Right hindlimb (tissue), 1 donor: ENCODE measurements around the gene CCL27.

ENCODE experiments used
- DNase-seq: peaks from one replicate; pipeline ENCODE4 v3.0.0-alpha.2; 2018

Gene CCL27

DNA sequence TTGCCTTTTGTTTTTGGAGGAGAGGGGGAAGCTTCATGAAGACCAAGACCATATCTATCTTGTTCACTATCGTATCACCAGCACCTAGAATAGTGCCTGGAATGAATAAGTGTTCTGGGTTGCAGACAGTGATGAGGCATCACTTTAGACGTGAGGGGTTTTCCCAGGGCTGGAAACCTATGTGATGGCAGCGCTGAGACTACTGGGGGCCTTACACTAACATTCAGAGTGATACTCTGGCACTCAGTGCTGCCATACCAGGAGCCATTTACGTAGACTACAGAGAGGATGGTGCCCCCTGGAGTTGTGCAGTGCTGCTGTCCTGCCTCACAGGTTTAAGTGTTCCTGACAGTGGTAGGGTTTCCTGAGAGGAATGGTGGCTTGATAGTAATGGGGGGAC is 21.7 kb upstream of the CCL27 start:
- no peak for DNase-seq

DNA sequence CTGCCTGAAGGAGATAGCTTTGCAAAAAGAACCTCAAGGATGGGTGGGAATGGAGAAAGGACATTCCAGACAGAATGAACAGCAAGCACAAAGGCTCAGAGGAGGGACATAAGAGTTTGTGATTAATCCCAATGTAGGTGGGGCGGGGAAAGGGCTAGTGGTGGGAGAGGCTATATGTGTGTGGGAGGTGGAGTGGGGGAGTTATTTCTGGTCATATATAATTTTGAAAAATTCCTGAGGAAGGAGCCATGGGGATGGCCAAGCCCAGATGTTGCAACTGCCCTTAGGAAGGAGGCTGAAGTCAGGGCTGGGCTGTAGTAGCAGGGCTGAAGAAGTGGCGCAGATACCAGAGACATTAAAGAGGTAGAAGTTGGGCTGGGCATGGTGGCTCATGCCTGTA is 13.4 kb upstream of the CCL27 start:
- no peak for DNase-seq

DNA sequence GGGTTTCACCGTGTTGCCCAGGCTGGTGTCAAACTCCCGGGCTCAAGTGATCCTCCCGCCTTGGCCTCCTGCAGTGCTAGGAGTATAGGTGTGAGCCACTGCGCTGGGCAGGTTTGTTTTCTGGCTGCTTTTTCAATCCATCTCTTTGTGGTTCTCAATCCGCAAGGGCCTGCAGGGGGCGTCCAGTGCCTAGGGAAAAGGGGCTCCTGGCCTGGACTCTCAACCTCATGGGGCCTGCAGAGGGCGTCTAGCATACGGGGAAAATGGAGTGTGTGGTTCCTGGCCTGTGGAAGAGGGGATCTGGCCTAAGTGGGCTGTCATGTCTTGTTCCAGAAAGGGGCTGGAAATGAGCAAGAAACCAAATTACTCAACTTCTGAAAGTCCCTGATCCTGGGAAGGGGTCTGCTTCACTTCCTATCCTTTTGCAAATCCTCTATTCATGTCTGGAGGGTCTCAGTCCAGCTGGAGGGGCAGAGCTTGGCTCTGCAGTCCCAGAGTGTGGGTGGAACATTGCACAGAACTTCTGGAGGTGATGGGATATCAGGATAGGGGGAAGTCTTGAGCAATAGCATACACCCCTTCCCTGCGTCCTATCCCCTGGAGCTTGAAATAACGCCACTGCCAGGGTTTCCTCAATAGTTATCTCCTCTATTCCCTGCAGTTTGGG is 12.7 kb upstream of the CCL27 start:
- peak; percentile 64 for DNase-seq

DNA sequence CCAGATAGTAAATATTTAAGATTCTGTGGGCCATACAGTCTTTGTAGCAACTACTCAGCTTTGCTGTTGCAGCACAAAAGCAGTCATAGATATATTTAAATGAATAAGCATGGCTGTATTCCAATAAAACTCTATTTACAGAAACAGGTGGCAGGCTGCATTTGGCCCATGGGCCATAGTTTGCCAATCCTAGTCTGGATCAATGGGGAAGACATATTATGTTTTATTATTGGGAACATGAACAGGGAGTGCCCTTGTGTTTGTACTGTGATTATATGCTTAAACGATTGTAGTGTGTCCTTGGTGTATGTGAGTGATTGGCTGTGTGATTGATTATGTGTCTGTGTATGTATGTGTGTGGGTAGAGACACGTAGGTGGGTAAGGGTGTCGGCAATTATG is 12.0 kb upstream of the CCL27 start:
- no peak for DNase-seq

DNA sequence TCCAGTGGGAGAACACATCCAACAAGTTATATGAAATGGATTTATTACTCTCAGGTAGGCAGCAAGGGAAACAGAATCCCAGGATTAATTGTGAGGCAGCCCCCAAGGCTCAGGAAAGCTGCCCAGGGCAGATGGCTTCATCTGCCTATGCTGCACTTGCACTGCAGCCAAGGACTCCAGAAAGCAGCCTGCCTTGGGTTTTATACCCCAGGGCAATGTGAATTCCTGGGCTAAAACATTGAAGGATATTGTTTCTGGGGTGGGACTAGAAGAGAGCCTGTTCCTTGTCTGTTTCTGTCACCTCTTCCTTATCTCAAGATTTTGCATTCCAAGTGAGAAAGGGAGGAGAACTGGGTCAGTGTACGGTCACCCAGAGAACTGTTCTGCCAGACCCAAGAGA is 8.8 kb upstream of the CCL27 start:
- DNase-seq = no peak

- no peak for DNase-seq
These were observed 7.5 kb upstream of the CCL27 start for GRCh38 chr9:34669809-34670562.

DNA sequence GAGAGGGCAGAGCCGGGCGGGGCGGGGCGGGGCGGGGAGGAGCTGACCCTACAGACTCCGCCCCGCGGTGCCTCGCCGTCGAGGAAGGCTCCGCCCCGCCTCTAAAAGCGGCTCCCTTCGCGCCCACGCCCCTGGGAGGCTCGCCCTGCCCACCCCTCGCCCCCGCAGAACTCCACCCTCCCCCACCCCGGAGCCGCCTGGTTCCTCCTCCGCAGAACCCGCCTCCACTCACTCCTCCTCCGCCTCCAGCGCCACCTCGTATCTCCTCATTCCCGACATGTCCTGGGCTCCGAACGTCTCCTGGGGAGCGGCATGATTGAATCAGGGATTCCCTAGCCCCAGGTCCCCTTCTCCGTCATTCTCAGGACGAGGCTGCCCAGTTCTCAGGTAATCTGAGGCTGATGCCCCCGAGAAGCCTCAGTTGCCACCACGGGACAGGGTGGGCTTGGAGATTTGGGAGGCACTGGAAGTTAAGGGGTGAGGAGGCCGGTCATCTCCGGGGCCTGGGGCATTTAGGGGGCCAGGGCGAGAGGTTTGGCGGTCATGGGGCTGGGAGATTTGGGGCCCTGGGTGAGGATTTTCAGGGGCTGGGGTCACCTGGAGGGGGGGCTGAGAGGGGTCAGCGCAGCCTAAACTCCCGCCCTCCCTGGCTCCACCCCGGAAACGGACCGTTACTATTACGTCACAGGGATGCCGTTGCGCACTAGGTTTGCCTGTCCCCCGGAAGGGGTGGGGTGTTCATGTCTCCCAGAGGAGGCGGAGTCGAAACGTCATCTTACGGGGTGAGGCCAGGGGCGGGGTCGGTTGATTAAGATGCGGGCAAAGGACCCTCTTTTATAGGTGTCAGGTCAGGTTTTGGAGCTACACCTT is 3.2 kb upstream of the CCL27 start:
- DNase-seq = peak; percentile 96

GRCh38 chr9:34665067-34665380 is 2.6 kb upstream of the CCL27 start:
- no peak for DNase-seq

DNA sequence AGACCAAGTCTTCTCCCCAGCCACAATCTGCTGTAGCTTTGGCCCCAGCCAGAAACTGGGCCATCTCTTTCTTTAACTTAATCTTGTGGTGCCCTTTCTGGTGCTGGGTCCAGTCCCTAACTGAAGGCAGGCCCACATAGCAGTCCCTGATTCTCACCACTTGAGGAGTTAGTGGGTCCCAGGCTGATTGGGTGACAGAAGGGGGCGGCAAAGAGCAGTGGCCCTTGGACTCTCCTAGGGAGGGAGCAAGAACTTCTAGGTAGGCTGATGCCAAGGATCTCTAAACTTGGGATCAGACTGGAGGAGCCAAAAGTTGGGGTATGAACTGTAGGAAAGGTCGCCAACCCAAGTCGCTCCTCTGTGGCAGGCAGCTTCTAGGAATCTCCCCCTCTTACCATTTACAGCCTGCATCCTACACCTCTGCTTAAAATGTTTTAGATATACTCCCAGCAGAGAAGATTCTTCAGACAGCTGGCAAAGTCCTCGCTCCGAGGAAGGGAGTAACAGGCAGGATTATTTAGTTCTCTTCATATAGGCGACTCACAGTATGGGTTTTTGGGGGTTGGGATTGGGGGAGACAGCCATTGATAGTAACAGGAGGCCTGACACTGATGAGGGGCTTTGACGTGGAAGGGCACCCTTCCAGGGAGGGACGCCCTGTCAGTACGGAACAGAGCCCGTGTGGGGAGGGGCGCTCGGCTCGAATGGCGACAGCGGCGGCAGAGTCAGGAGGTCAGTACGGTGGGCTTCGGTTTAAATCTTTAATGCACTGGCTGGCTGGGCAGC is 2.0 kb upstream of the CCL27 start:
- DNase-seq = peak; percentile 71

DNA sequence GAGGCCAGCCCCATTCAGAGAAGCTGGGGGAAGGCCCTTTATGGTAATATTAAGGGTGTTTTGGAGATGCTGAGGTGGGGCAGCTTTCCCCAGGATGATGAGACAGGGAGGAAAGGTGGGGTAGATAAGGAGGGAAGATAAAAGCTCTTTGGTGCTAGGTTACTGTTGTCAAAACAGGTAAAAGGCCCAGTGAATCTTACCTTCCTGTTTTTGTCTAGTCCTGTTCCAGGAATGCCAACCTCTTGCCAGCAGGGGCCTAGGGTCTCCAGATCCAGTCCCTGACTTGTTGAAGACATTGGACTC is 797 bp upstream of the CCL27 start:
- DNase-seq = no peak

GRCh38 chr9:34659592-34660253 is 2.7 kb downstream of the CCL27 start:
- DNase-seq = no peak

DNA sequence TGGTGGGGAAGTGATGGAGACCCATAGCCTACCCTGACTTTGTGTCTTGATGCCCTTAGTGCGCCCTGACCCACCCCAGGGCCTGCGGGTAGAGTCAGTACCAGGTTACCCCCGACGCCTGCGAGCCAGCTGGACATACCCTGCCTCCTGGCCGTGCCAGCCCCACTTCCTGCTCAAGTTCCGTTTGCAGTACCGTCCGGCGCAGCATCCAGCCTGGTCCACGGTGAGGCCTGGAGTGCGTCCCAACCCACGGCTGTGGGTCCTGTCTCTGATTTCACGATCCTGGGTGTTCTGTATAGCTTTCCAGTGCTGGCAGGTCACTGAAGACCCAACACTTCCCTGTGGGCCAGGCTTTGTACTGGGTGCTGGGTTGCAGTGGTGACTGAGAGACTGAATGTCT is 4.0 kb downstream of the CCL27 start:
- no peak for DNase-seq

DNA sequence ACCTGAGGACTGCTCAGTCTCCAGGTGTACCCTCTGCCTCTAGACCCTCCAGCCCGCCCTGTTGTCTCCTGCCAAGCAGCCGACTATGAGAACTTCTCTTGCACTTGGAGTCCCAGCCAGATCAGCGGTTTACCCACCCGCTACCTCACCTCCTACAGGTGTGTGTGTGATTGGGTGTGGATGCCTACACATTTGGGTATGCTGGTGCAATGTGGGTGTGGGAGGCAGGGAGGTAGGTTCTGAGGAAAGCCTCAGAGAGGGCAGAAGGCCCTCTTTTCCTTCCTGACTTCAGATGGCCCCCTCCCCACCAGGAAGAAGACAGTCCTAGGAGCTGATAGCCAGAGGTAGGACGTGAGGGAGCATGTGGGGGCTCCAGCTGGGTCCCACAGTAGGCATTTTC is 5.5 kb downstream of the CCL27 start:
- DNase-seq = no peak

- DNase-seq = no peak
These were observed 7.1 kb downstream of the CCL27 start for GRCh38 chr9:34655394-34655793.

- peak; percentile 92 for DNase-seq
These were observed 8.0 kb downstream of the CCL27 start for GRCh38 chr9:34654323-34655051.

- peak; percentile 93 for DNase-seq
These were observed 9.0 kb downstream of the CCL27 start for GRCh38 chr9:34653151-34654072.

DNA sequence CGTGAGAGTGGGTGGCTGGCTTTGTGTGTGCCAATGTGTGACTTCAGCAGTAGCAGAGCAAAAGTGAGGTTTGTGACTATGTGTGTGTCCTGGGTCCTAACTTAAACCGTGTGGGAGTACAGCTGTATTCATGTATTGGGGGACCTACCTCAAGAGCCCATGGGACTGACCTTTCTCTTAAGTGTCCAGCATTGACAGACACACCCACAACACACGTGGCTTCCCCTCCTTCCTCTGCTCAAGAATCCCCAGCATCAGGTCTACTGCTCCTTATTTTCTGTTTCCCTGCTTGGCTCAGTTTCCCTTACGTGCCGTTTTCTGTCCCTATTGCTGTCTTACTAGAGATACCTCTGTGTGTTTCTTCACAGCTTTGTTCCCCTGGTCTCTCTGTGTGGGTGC is 9.9 kb downstream of the CCL27 start:
- no peak for DNase-seq

GRCh38 chr9:34651876-34652601 is 10.4 kb downstream of the CCL27 start, which contains the start of gene IL11RA:
TSS of gene IL11RA (plus strand) at chr9:34652185. CDS start at chr9:34655218, 3,033 bp downstream.
- DNase-seq = peak; percentile 94

DNA sequence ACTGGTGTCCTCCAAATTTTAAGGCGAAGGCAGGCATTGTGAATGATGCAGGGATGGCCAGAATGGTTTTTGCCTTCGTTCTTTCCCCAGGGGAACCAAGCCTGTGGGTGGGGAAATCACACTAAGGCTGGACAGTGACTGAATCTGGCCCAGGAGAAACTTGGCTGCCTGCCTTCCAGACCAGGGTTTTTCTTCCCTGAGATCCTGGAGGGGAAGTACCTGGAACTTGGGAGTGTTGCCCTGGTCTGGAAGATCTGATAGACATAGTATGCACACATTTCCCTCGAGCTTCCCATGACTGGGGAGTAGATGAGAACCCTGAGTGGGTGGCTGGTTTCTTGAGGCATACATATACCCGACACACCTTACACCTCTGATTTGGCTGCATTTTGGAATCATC is 11.1 kb downstream of the CCL27 start:
- no peak for DNase-seq

DNA sequence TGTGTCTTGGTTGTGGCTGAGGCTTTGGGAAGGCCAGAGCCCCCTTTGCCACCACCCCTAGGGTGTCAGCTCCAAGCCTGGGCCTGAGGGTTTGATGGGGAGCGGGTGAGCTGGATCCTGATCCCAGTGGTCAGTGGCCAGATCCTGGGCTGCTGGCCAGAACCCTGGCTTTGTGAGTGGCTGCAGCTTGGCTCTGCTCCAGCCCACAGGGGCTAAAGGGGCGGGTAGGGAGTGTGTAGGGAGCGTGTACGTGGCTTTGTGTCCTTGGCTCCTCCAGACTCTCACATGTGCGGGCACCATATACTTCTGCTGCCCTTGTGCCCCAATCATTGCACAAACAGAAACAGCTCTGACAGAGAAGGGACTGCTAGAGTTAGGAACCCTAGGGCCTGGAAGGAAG is 11.6 kb downstream of the CCL27 start:
- DNase-seq = peak; percentile 61
